Measurements from ENCODE around the gene CCDC197.

- TF ChIP-seq HOXB6 (CRISPR knock-in tag; IDR thresholded peaks at IDR 0.05; ENCODE audit: borderline replicate concordance) (no peak), SP1 (CRISPR knock-in tag; IDR thresholded peaks at IDR 0.05) (no peak), RAD51 (IDR thresholded peaks at IDR 0.05; ENCODE audit: borderline replicate concordance, low read depth) (no peak)
Measured at GRCh38 chr14:94011795-94012194, 14.7 kb downstream of the CCDC197 start.
